Lower leg skin (tissue), 4 donors: ENCODE results near the gene SLC22A15. TPM values are rescaled to one million over a fixed set of nuclear protein-coding genes. Genes with fewer than 3 reads are reported as not detected.

Experiments used
- DNase-seq, 2 donors: peaks; one replicate each; pipeline ENCODE4 v3.0.0-alpha.2; 2019; ENCODE audit warnings: low spot score in 2 of 2
- H3K4me3 ChIP-seq: fragments of 200-600 bp; sonication (generic); 2 replicates; pipeline ENCODE4 v1.5.1; 2017; ENCODE audit warnings: mild to moderate bottlenecking, low read depth; ENCODE audit not compliant: poor library complexity, severe bottlenecking
- POLR2A ChIP-seq, 2 donors: fragments of 450-650 bp; IDR thresholded peaks; one replicate each; pipeline ENCODE4 v1.6.1; 2016 to 2017; ENCODE audit warnings: antibody characterized with exemption in 2 of 2, mild to moderate bottlenecking in 1 of 2, moderate library complexity in 1 of 2
- WGBS, 2 donors: methylation state at CpG; one replicate each; pipeline ENCODE4 v1.1.5; 2018; 5-methylcytosine and 5-hydroxymethylcytosine counted together
- intact Hi-C: fragments of 100-400 bp; cut with DNase I; formaldehyde crosslinking; loops from one replicate; pipeline ENCODE4 v1.15.0; 2023; ENCODE audit warnings: low total_unique reads
- total RNA-seq, 4 donors: library from RNA; depleted of rRNA; stranded (reverse); fragments of >200 nt; gene quantifications; one replicate each; pipeline ENCODE4 v1.1.0, GENCODE V29; 2016
- TF ChIP-seq, protein P1 (sequence below), 3 donors: fragments of 450-650 bp; IDR thresholded peaks; one replicate each; pipeline ENCODE4 v1.5.1; 2016; ENCODE audit warnings: antibody characterized with exemption in 3 of 3, mild to moderate bottlenecking in 3 of 3, moderate library complexity in 2 of 3

The SLC22A15 gene
- total RNA-seq, 4 donors from 2014 or later: 7.9 to 11.5 (median 10.5) TPM

DNA sequence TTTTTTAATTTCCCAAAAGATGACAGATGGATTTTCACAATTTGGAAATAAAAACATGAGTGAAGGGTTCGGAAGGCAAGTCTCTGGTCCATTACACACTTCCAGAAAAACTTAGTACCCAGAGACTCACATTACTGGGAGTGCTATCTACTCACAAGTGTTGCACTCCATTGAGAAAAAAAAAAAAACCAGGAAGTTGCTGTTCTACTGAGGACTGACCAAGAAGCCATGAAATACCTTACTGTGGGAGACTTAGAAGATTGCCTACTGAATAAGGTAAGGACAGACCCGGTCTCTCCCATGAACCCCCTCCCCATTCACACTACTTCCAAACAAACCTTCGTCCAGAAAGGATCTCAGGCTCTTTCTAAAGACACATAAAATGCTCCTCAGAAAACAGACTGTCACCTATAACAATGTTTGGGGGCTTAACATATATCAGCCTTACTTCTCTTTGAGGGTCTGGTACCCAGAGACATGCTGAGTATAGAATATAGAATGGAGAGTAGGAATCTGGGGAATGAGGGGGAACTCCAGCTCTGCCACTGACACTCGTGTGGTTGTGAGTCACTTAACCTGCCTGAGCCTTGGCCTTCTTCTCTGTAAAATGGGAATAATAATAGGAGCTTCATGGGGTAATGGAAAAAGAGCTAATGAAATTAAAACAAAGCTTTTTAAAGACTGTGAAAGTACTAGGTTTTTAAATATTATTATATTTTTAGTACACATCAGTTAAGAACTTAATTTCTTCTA is 136.3 kb downstream of the SLC22A15 start:
- WGBS, 2 donors: 50 to 58% methylated on average over 4 of the region's 4 CpGs
- intact Hi-C loops: no loop called here
- no peak overlapping the region for H3K4me3 ChIP-seq
- no peak for TF ChIP-seq POLR2A (IDR thresholded peaks at IDR 0.05)
- TF ChIP-seq, protein P1, sequence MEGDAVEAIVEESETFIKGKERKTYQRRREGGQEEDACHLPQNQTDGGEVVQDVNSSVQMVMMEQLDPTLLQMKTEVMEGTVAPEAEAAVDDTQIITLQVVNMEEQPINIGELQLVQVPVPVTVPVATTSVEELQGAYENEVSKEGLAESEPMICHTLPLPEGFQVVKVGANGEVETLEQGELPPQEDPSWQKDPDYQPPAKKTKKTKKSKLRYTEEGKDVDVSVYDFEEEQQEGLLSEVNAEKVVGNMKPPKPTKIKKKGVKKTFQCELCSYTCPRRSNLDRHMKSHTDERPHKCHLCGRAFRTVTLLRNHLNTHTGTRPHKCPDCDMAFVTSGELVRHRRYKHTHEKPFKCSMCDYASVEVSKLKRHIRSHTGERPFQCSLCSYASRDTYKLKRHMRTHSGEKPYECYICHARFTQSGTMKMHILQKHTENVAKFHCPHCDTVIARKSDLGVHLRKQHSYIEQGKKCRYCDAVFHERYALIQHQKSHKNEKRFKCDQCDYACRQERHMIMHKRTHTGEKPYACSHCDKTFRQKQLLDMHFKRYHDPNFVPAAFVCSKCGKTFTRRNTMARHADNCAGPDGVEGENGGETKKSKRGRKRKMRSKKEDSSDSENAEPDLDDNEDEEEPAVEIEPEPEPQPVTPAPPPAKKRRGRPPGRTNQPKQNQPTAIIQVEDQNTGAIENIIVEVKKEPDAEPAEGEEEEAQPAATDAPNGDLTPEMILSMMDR (IDR thresholded peaks at IDR 0.05): no peak
- DNase-seq: no peak

DNA sequence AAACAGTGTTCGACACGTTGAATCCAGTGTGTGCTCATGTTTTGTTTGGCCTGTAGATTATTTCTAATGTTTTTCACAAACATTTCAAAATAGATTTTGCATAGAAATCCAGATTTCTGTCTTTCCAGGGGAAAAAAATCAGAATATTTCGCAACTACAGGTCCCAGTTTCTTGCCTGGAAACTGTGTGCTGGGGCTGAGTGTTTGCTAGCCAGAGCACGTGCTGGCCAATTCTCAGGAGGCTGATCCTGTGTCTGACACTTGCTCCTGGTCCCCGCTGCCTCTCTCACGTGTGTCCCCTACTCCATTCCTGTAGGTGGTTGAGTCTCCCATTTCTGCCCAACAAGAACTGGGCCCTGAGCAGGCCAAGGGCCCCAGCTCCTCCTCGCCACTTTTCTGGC is 137.3 kb downstream of the SLC22A15 start:
- DNase-seq: no peak
- no peak overlapping the region for H3K4me3 ChIP-seq
- no peak for TF ChIP-seq POLR2A (IDR thresholded peaks at IDR 0.05)
- TF ChIP-seq, protein P1 (IDR thresholded peaks at IDR 0.05): no peak
- intact Hi-C loops: no loop called here
- 56 to 61% methylated on average over 7 of the region's 7 CpGs for WGBS, 2 donors

DNA sequence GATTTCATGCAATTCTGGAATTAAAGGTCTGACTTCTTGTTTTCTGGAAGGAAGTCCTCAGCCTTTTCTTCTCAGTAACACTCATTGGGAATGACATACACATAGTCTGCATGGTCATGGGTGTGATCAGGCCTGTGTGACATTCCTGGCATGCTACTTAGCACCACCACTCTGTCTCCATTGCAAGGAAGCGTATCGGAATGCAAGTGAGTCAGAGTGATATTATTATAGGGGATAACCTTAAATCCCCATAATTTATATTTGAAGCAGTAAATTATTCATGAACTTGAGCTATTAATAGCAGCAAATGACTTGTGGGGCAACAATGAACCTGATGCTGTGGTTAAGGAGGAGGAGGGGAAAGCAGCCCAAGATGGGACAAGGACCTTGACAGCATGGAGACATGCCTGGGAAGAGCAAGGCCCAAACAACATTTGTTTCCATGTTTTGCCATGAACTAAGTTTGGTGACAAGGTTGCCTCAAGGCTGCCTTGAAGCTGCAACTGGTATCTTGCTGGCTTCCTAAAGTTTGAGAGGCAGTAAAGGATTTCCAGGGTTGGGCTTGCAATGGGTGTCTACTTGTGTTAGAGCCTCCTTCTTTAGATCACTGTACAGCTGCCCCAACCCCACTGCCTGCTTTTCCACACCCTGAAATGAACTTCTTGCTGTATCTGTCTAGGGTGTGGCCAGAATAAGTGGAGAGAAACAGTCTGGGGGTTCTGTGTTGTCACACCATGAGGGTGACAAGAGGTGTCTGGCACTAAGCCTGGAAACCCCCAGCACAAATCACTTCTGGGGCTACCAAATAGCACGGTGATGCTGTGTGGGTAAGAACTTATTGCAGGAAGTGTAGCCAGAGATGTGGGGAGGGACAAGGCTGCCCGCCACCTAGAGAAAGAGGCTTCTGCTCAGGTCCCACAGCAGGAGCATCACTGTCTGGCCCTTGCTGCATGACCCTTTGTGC is 139.4 kb downstream of the SLC22A15 start:
- TF ChIP-seq POLR2A (IDR thresholded peaks at IDR 0.05): no peak
- TF ChIP-seq, protein P1 (IDR thresholded peaks at IDR 0.05): no peak
- intact Hi-C loops: no loop called here
- no peak for DNase-seq
- WGBS, 2 donors: 80 to 83% methylated on average over 4 of the region's 4 CpGs
- no peak overlapping the region for H3K4me3 ChIP-seq

DNA sequence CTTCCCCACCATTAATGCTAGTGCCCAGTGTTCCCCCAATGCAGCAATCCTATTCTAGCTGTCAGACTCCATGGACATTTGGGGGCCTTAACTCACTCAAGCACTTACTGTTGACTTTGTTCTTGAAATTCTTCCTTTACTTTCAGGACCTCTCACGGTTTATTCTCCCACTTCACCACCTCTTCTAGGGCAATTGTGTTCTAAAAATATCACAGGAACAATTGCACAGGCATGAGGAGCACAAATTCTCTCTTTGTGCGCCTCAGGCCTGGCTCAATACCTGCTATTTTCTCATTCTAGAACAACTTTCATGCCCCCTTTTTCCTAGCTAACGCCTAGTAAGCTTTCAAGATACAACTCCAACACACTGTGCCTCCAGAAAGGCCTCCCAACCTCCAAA is 142.2 kb downstream of the SLC22A15 start:
- DNase-seq: no peak
- WGBS, 2 donors: 85 to 90% methylated on average over 3 of the region's 3 CpGs
- TF ChIP-seq POLR2A (IDR thresholded peaks at IDR 0.05): no peak
- TF ChIP-seq, protein P1 (IDR thresholded peaks at IDR 0.05): no peak
- no peak overlapping the region for H3K4me3 ChIP-seq
- intact Hi-C loops: no loop called here

Other genes starting within 250 kb of the SLC22A15 start
- 1 to 10 TPM in 3 of 4 donors, under 1 TPM in 1; 0.19 to 4.9 (median 2.0) TPM for gene CASQ2, start 207.8 kb upstream of the SLC22A15 start, total RNA-seq
- gene NHLH2, start 135.4 kb upstream of the SLC22A15 start, total RNA-seq: under 1 TPM; 0.25 to 0.88 (median 0.47) TPM
- 10 to 100 TPM; 17.7 to 27.1 (median 23.4) TPM for gene MAB21L3, start 134.9 kb downstream of the SLC22A15 start, total RNA-seq